T-helper 1 cell (primary cell): Measurements from ENCODE around the gene GUCY2D.

Experiments used
- DNase-seq, 5 donors: peaks; one replicate each; pipeline ENCODE4 v3.0.0-alpha.2; 2012 to 2020

Gene GUCY2D

GRCh38 chr17:8068736-8069586 is 66.5 kb downstream of the GUCY2D start:
- no peak for DNase-seq

- DNase-seq, result no peak
Measured at GRCh38 chr17:8069587-8069860, 67.1 kb downstream of the GUCY2D start.
